Fibroblast of lung (primary cell): Measurements from ENCODE around the gene DCAF10.

Experiments
- EZH2 ChIP-seq: IDR thresholded peaks from 2 replicates; pipeline ENCODE4 v1.5.1; 2012; ENCODE audit warnings: low read length, control low read depth, mild to moderate bottlenecking; ENCODE audit errors: missing control alignments
- TF ChIP-seq, protein P1 (sequence below), 2 donors: IDR thresholded peaks in 1 of 2; conservative IDR thresholded peaks in 1 of 2; 1 replicate in 1 of 2; 2 replicates in 1 of 2; pipeline ENCODE4 v1.5.1; 2011 to 2012; ENCODE audit warnings: low read length in 2 of 2, control low read depth in 1 of 2, inconsistent platforms in 1 of 2, low read depth in 1 of 2, mild to moderate bottlenecking in 1 of 2

DNA sequence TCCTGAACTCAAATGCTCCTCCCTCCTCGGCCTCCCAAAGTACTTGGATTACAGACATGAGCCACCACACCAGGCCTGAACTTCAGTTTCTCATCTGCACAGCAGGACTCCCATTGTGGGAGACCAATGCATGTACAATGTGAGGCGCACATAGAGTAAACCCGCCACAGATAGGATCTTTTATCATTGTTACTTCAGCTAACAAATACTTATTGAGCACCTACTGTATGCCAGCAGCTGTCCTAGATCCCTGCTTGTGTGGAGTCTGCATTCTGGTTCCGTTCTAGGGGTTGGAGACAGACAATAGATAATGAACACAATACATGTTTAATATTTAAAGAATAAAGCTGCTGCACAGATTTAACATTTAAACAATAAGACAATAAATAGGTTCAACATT lies 109.7 kb downstream of the DCAF10 start:
- TF ChIP-seq EZH2 = no peak
- TF ChIP-seq, protein P1, sequence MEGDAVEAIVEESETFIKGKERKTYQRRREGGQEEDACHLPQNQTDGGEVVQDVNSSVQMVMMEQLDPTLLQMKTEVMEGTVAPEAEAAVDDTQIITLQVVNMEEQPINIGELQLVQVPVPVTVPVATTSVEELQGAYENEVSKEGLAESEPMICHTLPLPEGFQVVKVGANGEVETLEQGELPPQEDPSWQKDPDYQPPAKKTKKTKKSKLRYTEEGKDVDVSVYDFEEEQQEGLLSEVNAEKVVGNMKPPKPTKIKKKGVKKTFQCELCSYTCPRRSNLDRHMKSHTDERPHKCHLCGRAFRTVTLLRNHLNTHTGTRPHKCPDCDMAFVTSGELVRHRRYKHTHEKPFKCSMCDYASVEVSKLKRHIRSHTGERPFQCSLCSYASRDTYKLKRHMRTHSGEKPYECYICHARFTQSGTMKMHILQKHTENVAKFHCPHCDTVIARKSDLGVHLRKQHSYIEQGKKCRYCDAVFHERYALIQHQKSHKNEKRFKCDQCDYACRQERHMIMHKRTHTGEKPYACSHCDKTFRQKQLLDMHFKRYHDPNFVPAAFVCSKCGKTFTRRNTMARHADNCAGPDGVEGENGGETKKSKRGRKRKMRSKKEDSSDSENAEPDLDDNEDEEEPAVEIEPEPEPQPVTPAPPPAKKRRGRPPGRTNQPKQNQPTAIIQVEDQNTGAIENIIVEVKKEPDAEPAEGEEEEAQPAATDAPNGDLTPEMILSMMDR (conservative IDR thresholded peaks at IDR 0.05 in 1 of 2, IDR thresholded peaks at IDR 0.05 in 1 of 2; ENCODE audit: low read depth in 1 of 2, low read length in 2 of 2) = no peak
